ENCODE data around the gene ZNF174.
A peak's percentile ranks its signal among the peaks of the same experiment; 100 is the strongest.

ZNF174 gene

DNA sequence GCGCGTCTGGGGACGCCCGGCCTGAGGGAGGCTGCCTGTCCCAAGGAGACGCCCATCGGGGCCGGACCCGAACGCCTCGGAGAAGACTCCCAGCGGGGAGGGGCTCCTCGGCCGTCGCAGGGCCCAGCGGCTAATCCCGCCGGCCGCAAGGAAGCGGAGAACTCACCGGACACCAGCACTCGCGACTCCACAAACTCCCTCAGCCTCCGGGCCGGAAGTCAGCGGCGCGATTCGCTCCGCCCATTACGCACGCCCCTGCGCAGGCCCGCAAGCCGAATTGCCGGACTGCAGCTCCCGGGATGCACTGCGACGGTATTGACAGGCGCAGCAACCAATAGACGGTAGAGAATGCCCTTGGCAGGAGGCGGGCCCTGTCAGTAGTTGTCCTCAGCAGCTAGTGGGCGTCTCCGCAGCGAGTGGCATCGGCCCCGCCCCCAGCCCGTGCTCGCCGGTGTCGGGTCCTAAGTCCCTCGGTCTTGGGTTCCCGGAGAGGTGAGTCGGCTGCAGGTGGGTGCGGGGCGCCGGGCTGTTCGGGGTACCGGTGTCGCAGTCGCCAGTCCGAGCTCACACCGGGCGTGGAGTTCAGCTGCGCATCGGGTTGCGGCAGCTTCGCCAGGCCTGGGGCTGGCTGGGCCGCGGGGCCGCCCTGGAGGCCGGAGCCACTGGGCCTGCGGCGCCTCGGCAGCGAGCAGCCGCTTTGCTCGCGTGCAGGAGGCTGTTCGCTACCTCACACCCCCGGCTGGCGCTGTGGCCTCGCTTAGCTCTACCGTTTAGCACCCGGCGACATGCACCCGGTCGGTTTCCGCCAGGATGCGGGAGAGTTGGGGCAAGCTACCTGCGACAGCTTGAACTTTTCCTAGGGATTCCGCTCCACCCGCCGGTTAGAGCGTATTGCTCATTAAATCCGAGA lies at the start of gene ZNF174, which contains the start of gene ZSCAN32:
ZNF174 (plus strand) TSS at position 437 of the 910 bp plus-strand sequence. CDS start 790 bp downstream, outside the sequence.
ZSCAN32 (minus strand) TSS at position 226 of the 910 bp plus-strand sequence. CDS start 3,447 bp downstream, outside the sequence.
- peak; percentile 96 for DNase-seq

DNA sequence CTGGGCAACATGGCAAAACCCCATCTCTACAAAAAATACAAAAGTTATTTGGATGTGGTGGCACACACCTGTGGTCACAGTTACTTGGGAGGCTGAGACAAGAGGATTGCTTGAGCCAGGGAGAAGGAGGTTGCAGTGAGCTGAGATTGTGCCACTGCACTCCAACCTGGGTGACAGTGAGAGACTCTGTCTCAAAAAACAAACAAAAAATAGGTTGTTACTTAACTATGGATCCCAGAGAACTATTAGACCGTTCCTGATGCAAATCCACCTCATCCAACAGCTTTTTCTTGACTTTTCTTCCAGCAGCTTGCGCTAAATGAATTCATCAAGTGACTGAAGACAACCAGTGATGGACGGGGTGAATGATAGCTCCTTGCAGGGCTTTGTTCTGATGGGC lies 45.4 kb upstream of the ZNF174 start, which contains the start of gene OR2C1:
OR2C1 (plus strand) TSS at position 301 of the 400 bp plus-strand sequence; CDS start at position 353, 52 bp downstream.
- no peak for DNase-seq

DNA sequence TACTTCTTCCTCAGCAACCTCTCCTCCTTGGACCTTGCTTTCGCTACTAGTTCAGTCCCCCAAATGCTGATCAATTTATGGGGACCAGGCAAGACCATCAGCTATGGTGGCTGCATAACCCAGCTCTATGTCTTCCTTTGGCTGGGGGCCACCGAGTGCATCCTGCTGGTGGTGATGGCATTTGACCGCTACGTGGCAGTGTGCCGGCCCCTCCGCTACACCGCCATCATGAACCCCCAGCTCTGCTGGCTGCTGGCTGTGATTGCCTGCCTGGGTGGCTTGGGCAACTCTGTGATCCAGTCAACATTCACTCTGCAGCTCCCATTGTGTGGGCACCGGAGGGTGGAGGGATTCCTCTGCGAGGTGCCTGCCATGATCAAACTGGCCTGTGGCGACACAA lies 44.9 kb upstream of the ZNF174 start:
- DNase-seq, result no peak

DNA sequence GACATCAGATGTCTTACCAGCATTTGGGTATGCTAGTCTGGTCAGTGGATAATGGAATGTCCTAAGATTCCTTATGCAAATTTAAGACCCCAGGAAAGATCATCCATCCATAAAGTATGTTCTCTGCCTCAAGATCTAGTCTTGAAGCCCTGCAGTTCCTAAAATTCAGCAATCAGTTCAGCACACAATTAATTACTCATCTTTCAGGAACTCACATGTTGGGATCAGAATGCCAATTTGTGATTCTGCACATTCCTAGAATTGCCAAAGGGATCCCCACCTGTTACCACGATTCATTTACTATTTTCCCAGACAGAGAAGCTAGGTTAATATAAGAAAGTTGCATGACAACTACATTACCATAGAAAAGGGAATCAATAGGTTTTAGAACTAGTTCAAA lies 42.1 kb upstream of the ZNF174 start:
- DNase-seq, result no peak

DNA sequence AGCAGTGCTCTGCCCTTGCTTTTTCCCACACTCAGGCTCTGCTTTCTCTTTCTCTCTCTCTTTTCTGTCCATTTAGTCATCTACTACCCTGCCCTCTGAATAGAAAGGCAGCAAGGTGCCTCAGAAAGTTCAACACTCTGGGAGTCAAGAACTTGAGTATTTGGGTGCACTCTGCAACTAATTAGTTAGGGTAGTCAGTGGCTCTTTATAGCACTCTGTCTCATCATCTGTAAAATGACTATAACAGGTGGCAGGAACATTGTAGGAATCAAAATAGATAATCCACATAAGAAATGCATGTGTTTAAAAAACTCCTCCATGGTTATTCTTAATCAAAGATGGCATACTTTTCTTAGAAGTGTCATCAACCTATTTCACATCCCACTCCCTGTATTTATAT lies 38.1 kb upstream of the ZNF174 start:
- DNase-seq, result no peak

DNA sequence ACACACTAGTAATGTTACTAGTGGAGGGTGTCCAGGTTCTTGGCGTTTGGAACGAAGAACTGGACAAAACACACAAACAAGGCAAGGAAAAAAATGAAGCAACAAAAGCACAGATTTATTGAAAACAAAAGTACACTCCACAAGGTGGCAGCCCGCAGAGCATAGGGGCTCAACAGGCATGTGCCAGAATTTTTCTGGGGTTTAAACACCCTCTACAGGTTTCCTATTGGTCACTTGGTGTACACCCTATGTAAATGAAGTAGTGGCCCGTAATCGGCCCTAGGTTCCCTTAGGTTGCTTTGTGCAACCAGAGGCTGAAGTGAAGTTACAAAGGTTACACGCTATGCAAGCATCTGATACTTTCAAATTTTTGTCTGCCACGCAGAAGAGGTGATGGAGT lies 37.2 kb upstream of the ZNF174 start:
- peak in 1 of 2 experiments; percentile 22 for DNase-seq

DNA sequence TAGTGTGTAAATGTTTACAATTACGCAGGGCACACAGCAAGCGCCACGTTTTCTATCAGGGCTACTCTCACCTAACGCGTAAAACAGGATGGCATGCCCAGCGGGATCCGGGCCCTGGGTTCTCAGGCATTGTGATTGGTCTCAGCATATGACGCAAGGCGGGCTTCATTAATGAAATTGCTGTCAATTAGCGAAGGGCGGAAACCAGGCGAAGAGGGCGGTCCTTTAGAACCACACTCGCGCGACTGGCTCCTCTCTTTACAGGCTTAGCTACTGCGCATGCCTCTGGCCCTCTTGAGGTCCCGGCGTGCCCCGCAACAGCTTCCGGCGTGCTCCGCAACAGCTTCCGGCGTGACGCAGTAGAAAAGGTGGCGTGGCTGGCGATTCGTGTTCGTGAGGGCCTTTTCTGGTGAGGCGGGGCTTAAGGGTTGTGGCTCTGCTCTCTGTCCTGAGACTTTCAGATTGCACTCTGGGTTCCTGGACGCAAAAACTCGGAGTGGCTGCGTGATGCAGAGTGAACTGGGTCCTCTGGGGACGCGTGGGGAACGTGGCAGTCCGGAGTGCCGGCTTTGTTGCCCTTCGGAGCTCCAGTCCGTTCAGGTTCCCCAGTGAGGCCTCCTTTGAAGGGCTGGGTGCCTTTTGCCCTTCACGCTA lies 36.1 kb upstream of the ZNF174 start:
- peak; percentile 98 to 99 for DNase-seq

DNA sequence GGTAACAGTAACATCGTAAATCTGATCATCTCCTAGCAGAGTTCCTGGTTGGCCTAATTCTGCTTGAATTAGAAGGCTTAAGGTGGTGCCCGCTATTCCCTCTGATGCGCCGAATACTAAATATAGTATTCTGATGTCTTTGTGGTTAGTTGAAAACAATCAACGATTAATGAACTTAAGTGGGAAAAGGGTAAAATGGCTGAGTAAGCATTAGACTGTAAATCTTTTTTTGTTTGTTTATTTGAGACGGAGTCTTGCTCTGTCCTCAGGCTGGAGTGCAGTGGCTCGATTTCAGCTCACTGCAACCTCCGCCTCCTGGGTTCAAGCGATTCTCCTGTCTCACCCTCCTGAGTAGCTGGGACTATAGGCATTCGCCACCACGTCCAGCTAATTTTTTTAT lies 31.9 kb upstream of the ZNF174 start:
- DNase-seq, result no peak

DNA sequence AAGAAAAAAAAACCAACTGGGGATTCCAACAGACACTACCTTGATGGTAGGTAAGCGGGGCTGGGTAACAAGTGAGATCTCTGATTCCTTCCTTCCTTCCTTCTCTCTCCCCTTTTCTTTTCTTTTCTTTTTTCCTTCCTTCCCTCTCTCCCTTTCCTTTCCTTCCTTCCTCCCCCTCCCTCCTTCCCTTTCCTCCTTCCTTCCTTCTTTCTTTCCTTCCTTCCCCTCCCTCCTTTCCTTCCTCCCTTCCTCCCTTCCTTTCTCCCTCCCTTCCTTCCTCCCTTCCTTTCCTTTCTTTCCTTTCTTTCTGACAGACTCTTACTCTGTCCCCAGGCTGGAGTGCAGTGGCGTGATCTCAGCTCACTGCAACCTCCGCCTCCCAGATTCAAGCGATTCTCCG lies 25.3 kb upstream of the ZNF174 start:
- DNase-seq, result no peak

DNA sequence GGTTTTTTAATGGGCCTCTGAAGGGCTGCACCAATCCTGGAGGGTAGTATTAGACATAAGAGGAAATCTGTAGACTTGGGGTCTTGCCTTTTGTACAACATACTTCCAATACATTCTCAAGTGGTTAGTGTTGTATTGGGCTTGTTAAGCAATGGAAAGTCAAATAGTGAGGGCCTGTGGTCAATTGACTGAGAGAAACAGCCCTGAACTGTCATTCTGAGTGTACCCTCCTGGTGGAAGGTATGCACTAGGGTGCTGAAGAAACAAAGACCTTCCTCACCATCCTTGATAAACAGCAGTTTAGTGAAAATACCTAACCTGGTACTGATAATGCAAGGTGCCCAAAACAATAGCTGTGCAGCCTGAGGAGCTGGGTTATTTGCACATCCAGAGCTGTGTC lies 23.1 kb upstream of the ZNF174 start:
- DNase-seq, result no peak

DNA sequence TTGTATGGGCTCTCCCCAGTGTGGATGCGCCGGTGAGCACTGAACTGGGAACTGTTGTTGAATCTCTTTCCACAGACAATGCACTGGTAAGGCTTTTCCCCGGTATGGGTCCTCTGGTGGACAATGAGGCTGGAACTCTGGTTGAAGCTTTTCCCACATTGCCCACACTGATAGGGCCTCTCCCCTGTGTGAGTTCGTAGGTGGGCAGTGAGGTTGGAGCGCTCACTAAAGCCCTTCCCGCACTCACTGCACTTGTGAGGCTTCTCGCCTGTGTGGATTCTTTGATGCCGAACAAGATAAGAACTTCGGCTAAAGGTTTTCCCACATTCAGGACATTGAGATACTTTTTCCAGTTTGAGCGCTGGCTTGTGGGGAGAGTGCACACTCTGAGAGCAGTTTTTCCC lies 18.0 kb upstream of the ZNF174 start:
- DNase-seq, result no peak

DNA sequence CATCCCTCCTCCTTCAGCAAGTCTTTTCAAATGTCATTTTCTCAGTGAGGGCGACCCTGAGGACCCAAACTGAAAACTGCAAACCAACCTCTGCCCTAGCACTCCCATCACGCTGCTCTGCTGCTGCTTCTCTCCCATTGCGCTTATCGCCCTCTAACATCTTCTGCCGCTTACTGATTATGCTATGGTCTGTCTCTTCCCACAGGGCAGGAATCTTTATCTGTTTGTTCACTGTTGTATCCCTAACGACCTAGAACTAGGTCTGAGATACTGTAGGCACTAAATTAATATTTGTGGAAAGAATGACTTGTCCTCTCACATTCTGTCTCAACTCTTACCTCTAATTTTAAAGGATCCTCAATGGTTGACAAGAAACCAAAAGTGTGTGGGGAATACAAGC lies 12.7 kb upstream of the ZNF174 start:
- no peak for DNase-seq

DNA sequence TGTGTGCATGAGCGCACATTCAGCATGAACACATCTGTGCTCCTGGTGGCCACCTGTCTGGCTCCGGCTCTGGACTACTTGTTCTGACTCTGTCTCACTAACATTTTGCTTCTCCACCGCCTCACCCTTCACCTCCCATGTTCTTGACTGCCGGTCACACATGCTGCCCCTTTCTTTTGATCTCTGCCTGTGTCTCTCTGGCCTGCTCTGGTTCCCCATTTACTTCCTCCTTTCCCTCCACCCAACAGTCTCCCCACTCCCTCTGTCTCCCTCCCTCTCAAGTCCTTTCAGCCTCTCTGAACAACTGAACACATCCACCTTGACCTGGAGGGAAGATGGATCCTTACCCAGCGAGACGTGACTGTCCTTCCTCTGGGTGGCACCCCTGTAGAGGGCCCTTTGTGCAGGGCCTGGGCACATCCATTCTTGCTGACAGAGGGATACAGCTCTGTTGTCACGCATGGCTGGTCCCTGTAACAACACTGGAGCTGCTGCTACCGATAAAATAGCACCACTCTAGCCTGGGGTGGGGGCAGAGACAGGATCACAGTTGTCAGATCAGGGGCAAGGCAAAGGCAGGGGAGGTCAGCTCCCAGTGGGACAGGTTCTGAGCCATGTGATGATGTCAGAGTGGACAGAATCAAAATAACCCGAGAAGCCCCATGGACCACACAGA lies 11.2 kb upstream of the ZNF174 start:
- no peak for DNase-seq

DNA sequence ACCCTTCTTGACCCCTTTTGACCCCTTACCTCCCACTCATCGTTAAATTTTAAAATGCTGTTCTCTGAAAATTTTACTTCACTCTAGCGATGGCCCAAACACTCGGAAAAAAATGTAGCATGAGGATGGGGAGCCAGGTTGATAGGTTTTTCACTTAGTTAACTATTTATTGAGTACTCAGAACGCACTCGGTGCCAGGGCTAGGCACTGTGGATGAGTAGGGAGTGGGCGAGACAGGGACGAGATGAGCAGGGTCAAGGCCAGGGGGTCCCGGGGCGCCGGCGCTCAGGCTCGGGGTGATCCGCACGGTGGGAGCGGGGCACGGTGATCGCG lies 603 bp upstream of the ZNF174 start:
- DNase-seq, result no peak

DNA sequence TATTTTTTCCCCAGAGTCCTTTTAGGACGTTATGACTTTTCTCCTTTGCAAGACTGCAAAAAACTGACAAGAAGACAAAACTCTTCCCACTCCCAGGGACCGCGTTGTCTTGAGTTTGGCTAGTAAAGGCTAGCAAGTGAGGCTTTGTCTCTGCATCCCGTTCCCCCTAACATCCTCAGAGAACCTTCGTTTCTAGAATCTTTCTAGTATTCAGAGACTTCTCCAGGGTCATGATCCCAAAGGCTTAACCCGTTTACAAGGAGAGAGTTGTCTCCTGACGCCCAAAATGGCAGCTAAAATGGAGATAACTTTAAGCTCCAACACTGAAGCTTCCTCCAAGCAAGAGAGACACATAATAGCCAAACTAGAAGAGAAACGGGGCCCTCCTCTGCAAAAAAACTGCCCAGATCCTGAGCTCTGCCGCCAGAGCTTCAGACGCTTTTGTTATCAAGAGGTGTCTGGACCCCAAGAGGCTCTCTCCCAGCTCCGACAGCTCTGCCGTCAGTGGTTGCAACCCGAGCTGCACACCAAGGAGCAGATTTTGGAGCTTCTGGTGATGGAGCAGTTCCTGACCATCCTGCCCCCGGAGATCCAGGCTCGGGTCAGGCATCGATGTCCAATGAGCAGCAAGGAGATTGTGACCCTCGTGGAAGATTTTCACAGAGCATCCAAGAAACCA lies 843 bp downstream of the ZNF174 start:
- peak in 1 of 2 experiments; percentile 16 for DNase-seq

DNA sequence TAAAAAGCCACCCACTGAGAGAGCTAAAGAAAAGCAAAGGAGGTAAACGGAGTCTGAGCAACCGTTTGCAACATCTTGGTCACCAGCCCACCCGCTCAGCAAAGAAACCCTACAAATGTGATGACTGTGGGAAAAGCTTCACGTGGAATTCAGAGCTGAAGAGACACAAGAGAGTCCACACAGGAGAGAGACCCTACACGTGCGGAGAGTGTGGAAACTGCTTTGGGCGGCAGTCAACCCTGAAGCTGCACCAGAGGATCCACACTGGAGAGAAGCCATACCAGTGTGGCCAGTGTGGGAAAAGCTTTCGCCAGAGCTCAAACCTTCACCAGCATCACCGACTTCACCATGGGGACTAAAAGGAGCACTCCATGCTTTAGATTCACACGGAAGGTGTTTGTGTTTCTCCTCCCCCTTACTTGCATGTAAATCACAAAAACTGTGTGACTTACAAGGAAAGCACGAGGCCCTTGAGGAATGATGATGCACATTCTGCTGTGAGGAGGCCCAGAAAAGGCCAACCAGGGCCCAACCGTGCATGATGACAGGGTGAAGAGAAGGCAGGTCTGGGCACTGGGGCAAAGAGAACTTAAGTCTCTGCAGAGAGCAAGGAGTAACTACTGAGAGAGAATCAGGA lies 7.7 kb downstream of the ZNF174 start:
- no peak for DNase-seq

DNA sequence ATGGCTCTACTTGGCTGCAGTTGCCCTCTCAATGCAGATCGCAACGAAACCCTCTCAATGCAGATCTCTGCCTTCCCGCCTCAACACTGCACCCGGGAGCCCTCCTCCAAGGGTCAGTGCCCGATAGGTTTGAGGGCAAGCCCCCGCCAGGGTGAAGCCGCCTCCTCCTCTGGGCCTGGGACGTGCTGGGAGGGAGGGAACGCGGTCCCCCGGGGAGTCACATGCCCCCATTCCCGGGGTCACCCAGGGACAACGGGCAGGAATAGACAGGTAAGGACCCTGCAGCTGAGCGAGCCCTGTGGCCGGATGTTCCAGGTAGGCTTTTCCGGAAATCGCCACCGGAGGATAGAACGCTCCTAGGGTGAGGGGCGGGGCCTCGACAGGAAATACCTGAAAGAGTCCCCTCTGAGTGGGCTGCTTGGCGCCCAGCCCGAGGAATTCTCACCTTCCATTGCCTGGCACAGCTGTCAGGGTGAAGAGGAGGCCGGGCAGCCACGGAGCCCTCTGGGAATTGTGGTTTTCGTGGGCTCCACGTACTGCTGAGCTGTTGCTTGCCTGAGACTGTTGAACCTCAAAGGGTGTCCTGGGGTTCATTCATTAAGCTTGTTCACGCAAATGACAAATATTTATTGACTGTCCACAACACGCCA lies 12.8 kb downstream of the ZNF174 start:
- DNase-seq, result no peak

DNA sequence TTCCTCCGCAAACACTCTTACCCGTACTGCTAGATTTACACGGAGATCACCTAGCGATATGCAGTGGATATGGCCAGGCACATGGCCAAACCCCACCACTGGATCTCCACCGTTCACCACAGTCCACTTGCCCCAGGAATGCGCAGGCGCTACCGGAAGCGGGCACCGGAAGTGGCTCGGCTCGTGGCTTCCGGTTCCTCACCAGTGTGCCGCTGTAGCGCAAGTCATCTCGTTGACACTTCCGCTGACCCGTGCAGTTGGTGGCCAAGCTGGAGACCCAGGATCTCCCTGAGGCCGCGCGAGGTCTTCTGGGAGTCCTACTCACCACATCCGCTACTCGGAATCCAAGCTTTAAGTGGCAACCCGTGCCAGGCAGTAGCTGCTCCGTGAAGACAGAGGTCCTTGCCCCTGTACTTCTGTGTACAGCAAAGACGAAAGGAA lies 30.8 kb downstream of the ZNF174 start:
- no peak for DNase-seq

DNA sequence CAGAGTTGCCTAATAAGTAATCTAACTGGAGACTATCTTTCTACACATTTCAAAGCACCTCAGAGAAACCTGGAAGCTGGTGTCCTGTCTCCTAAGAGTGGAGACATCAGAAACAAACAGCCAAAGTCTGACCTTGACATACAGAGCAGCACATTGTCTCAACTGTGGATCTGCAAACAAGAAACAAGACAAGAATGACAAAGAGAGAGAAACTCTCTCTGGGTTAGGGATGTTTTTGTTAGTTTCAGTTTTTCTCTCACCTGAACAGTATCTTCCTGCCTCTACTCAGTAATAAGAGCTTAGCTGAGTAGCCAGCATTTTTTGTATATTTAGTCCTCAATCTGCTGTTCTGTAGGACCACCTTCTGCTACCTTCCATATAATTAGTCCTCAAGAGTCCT lies 33.4 kb downstream of the ZNF174 start:
- DNase-seq, result no peak

DNA sequence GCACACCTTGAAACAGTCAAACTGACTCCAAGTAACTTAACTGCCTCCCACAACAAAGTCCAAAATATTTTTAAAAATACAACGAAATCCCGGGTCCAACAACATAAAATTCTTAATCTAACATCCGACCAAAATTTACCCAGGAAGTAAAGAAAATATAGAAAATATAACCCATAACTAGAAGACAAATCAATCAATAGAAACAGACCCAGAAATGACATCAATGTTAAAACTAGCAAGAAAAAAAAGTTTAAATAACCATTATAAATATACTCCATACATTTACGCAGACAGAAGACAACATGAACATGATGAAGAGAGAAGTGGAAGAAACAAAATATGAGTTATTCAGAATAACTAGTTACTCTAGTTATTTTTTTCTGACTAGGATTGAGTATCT lies 38.6 kb downstream of the ZNF174 start:
- no peak for DNase-seq

DNA sequence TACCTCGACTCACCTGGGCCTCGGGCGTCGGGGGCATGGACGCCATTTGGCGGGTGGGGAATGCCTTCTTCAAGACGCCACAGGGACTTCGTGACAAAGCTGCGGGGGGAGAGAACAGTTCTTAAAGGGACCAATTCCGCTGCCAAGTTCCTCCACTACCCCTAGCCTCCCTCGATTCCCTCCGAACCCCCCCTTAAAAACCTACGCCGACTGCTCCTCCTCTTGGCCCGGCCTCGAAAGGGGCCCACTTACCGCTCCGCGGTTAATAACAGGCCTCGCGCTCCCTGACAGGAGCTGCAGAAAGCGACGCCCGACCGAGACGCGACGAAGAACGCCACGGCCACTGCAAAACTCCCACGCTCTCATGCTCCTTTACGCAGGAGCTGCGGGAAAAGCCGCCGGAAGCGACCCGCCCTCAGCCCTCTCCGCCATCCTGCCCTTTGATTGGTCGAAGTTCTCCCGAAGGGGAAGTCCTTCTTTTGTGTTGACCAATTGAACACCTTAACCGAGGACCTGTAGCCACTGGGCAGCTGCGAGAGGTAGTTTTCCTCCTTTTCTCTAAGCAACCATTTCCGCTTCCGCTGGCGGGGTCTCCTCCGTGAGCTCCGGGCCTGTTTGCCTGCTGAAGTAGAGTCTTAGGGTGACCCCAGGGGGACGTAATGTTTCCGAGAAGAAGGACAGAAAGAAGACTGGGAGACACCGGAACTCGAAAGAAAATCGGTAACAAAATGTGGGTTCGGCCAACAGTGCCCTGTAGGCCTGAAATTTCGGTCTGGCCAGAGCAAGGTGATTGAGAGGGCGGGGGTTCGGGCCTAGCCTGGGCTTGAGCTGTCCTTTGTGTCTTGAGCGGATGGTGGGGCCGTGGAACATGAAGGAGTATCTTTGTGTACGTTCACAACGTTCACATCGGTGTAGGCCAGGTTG lies 42.4 kb downstream of the ZNF174 start, which contains the start of the genes NAA60 and ZNF597:
NAA60 (plus strand) TSS at position 573 of the 924 bp plus-strand sequence. CDS start 32,548 bp downstream, outside the sequence.
ZNF597 (minus strand) TSS at position 397 of the 924 bp plus-strand sequence; CDS start at position 46, 351 bp downstream.
- peak; percentile 88 to 90 for DNase-seq

All from SHP77 (cell line).